ENCODE results near the gene ENG. TPM values are rescaled to one million over a fixed set of nuclear protein-coding genes. Genes with fewer than 3 reads are reported as not detected.

Gene ENG
- total RNA-seq, 4 donors from 2014 or later: 14.0 to 256 (median 50.3) TPM

GRCh38 chr9:127863191-127863621 is 8.7 kb upstream of the ENG start:
- no peaks in the 10 kb centered on the region for H3K4me1 ChIP-seq
- intact Hi-C loops (cut with DNase I; ENCODE audit: low total_unique reads): no loop called here
- no peaks in the 10 kb centered on the region for H3K36me3 ChIP-seq
- H3K4me3 ChIP-seq: no peak overlapping the region
- H3K9me3 ChIP-seq: no peaks in the 10 kb centered on the region
- no peak for DNase-seq
- TF ChIP-seq CTCF (IDR thresholded peaks at IDR 0.05) (no peak), POLR2A (IDR thresholded peaks at IDR 0.05) (no peak)
- H3K27me3 ChIP-seq: no peaks in the 10 kb centered on the region
- H3K27ac ChIP-seq: peak overlapping the region in 1 of 2 donors; percentile 75

- no peaks in the 10 kb centered on the region for H3K4me1 ChIP-seq
- no peaks in the 10 kb centered on the region for H3K27me3 ChIP-seq
- peak; percentile 51 to 59 for DNase-seq
- H3K27ac ChIP-seq: peak overlapping the region; percentile 65 to 75
- TF ChIP-seq CTCF (IDR thresholded peaks at IDR 0.05): no peak
- TF ChIP-seq POLR2A (IDR thresholded peaks at IDR 0.05): no peak
- H3K36me3 ChIP-seq: no peaks in the 10 kb centered on the region
- intact Hi-C loops (cut with DNase I; ENCODE audit: low total_unique reads): no loop called here
- H3K9me3 ChIP-seq: no peaks in the 10 kb centered on the region
- no peak overlapping the region for H3K4me3 ChIP-seq
Measured at GRCh38 chr9:127862075-127863011, 7.9 kb upstream of the ENG start.

- DNase-seq: no peak
- H3K27me3 ChIP-seq: no peaks in the 10 kb centered on the region
- TF ChIP-seq POLR2A (IDR thresholded peaks at IDR 0.05): no peak
- no peak for TF ChIP-seq CTCF (IDR thresholded peaks at IDR 0.05)
- no peaks in the 10 kb centered on the region for H3K4me1 ChIP-seq
- intact Hi-C loops (cut with DNase I; ENCODE audit: low total_unique reads): no loop called here
- H3K36me3 ChIP-seq: no peaks in the 10 kb centered on the region
- no peak overlapping the region for H3K27ac ChIP-seq
- H3K9me3 ChIP-seq: no peaks in the 10 kb centered on the region
- H3K4me3 ChIP-seq: no peak overlapping the region
Measured at GRCh38 chr9:127860779-127861178, 6.3 kb upstream of the ENG start.

- Histone ChIP-seq H3K9me3 (no peaks in the 10 kb centered on the region), H3K4me3 (no peak overlapping the region), H3K27me3 (no peaks in the 10 kb centered on the region), H3K36me3 (no peaks in the 10 kb centered on the region), H3K27ac (peak overlapping the region in 1 of 2 donors; percentile 28), H3K4me1 (no peaks in the 10 kb centered on the region)
- peak in 1 of 2 donors; percentile 62 for DNase-seq
- intact Hi-C loops (cut with DNase I; ENCODE audit: low total_unique reads): no loop called here
- TF ChIP-seq CTCF (IDR thresholded peaks at IDR 0.05) (no peak), POLR2A (IDR thresholded peaks at IDR 0.05) (no peak)
Measured at GRCh38 chr9:127860260-127860659, 5.8 kb upstream of the ENG start.

- Histone ChIP-seq H3K9me3 (no peaks in the 10 kb centered on the region), H3K36me3 (no peaks in the 10 kb centered on the region), H3K4me3 (no peak overlapping the region), H3K27me3 (no peaks in the 10 kb centered on the region), H3K4me1 (peaks cover 0 to 9% of the 10 kb centered on the region in 2 donors), H3K27ac (peak overlapping the region; percentile 3 to 14)
- DNase-seq: peak; percentile 53 to 59
- TF ChIP-seq CTCF (IDR thresholded peaks at IDR 0.05) (no peak), POLR2A (IDR thresholded peaks at IDR 0.05) (no peak)
- intact Hi-C loops (cut with DNase I; ENCODE audit: low total_unique reads): no loop called here
Measured at GRCh38 chr9:127858041-127858512, 3.6 kb upstream of the ENG start.
